ENCODE measurements around the gene EEFSEC.

DNA sequence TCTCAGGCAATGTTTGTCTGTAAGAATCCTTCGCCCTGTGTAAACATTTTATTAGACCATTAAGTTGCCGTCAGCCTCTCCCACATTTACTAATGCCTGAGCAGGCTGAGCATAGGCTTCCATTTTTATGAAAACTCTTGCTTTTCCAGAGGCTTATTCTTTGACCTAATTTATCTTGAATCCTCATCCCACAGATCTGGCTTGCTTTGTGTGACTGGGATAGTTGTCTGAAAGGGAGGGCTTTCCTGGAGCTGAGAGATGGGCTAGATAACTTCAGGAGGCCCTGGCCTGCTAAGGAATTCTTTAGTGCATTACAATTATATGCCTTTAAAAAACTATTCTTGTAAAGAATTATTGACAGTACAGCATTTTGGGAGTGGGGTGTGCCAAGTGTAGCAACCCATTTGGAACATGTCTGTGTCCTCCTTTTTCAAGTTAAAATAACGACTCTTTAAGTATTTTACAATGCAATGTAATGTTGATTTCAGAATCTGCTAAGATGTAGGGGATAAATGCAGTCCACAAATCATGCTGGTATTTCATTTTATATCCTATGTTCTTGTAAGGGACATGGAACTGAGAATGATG lies 52.4 kb downstream of the EEFSEC start:
- TF ChIP-seq, protein P1, sequence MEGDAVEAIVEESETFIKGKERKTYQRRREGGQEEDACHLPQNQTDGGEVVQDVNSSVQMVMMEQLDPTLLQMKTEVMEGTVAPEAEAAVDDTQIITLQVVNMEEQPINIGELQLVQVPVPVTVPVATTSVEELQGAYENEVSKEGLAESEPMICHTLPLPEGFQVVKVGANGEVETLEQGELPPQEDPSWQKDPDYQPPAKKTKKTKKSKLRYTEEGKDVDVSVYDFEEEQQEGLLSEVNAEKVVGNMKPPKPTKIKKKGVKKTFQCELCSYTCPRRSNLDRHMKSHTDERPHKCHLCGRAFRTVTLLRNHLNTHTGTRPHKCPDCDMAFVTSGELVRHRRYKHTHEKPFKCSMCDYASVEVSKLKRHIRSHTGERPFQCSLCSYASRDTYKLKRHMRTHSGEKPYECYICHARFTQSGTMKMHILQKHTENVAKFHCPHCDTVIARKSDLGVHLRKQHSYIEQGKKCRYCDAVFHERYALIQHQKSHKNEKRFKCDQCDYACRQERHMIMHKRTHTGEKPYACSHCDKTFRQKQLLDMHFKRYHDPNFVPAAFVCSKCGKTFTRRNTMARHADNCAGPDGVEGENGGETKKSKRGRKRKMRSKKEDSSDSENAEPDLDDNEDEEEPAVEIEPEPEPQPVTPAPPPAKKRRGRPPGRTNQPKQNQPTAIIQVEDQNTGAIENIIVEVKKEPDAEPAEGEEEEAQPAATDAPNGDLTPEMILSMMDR (IDR thresholded peaks at IDR 0.05; ENCODE audit: insufficient read depth, low read length) = no peak
- no peak for TF ChIP-seq POLR2AphosphoS5 (IDR thresholded peaks at IDR 0.05; ENCODE audit: low read depth)
- no peak for TF ChIP-seq GABPA (IDR thresholded peaks at IDR 0.05; ENCODE audit: low read depth)
- TF ChIP-seq, protein P2, sequence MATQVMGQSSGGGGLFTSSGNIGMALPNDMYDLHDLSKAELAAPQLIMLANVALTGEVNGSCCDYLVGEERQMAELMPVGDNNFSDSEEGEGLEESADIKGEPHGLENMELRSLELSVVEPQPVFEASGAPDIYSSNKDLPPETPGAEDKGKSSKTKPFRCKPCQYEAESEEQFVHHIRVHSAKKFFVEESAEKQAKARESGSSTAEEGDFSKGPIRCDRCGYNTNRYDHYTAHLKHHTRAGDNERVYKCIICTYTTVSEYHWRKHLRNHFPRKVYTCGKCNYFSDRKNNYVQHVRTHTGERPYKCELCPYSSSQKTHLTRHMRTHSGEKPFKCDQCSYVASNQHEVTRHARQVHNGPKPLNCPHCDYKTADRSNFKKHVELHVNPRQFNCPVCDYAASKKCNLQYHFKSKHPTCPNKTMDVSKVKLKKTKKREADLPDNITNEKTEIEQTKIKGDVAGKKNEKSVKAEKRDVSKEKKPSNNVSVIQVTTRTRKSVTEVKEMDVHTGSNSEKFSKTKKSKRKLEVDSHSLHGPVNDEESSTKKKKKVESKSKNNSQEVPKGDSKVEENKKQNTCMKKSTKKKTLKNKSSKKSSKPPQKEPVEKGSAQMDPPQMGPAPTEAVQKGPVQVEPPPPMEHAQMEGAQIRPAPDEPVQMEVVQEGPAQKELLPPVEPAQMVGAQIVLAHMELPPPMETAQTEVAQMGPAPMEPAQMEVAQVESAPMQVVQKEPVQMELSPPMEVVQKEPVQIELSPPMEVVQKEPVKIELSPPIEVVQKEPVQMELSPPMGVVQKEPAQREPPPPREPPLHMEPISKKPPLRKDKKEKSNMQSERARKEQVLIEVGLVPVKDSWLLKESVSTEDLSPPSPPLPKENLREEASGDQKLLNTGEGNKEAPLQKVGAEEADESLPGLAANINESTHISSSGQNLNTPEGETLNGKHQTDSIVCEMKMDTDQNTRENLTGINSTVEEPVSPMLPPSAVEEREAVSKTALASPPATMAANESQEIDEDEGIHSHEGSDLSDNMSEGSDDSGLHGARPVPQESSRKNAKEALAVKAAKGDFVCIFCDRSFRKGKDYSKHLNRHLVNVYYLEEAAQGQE (IDR thresholded peaks at IDR 0.05; ENCODE audit: insufficient replicate concordance, low read depth) = no peak
- TF ChIP-seq SPI1 (IDR thresholded peaks at IDR 0.05; ENCODE audit: borderline replicate concordance, low read depth) = no peak

All from HL-60 (cell line).